Keratinocyte (primary cell): ENCODE data around the gene VEGFB. TPM values are rescaled to one million over a fixed set of nuclear protein-coding genes. Genes with fewer than 3 reads are reported as not detected.

Experiments
- DNase-seq: peaks from one replicate; pipeline ENCODE4 v3.0.0-alpha.2; 2011; ENCODE audit warnings: low read depth, missing footprints, low spot score
- FAIRE-seq: peaks from 2 replicates; lab custom pipeline; 2011; peaks lifted over from hg19 to GRCh38; lab: Jason Lieb, UNC
- H2AFZ ChIP-seq: 2 replicates; pipeline ENCODE4 v1.6.0; 2012; ENCODE audit warnings: low read length, control low read depth, inconsistent platforms; ENCODE audit not compliant: control insufficient read depth
- H3K27ac ChIP-seq: 2 replicates; pipeline ENCODE4 v1.5.1; 2011; ENCODE audit warnings: low read length; ENCODE audit not compliant: control insufficient read depth, insufficient read depth
- H3K27me3 ChIP-seq: 3 replicates; pipeline ENCODE4 v1.6.0; 2011; ENCODE audit warnings: low read length; ENCODE audit not compliant: control insufficient read depth, insufficient read depth; ENCODE audit errors: extremely low read depth
- H3K36me3 ChIP-seq, 2 experiments: 2 replicates in 1 of 2; 3 replicates in 1 of 2; pipeline ENCODE4 v1.5.1; 2011; ENCODE audit warnings: low read length in 2 of 2, mild to moderate bottlenecking in 1 of 2; ENCODE audit not compliant: control insufficient read depth in 2 of 2, insufficient read depth in 2 of 2; ENCODE audit errors: extremely low read depth in 1 of 2
- H3K4me1 ChIP-seq: 3 replicates; pipeline ENCODE4 v1.5.1; 2011; ENCODE audit warnings: low read length; ENCODE audit not compliant: control insufficient read depth, insufficient read depth; ENCODE audit errors: extremely low read depth
- H3K4me2 ChIP-seq: 3 replicates; pipeline ENCODE4 v1.6.0; 2011; ENCODE audit warnings: low read depth, low read length; ENCODE audit not compliant: control insufficient read depth, insufficient read depth; ENCODE audit errors: extremely low read depth
- H3K4me3 ChIP-seq, 3 experiments: fragments of 200-600 bp in 1 of 3; sonication (generic) in 1 of 3; 2 replicates in 2 of 3; 3 replicates in 1 of 3; pipeline ENCODE4 v1.5.1; 2011 to 2016; ENCODE audit warnings: low read length in 3 of 3, mild to moderate bottlenecking in 3 of 3, control low read depth in 2 of 3, inconsistent platforms in 1 of 3, low read depth in 1 of 3, mixed read lengths in 1 of 3, mixed run types in 1 of 3, moderate library complexity in 1 of 3; ENCODE audit not compliant: control insufficient read depth in 2 of 3, insufficient read depth in 2 of 3; ENCODE audit errors: extremely low read depth in 1 of 3
- H3K79me2 ChIP-seq: 2 replicates; pipeline ENCODE4 v1.6.0; 2012; ENCODE audit warnings: low read length; ENCODE audit not compliant: control insufficient read depth, insufficient read depth
- H3K9ac ChIP-seq: 3 replicates; pipeline ENCODE4 v1.6.0; 2011; ENCODE audit warnings: low read length; ENCODE audit not compliant: control insufficient read depth, insufficient read depth; ENCODE audit errors: extremely low read depth
- H3K9me1 ChIP-seq: 3 replicates; pipeline ENCODE4 v1.6.0; 2011; ENCODE audit warnings: low read length; ENCODE audit not compliant: control insufficient read depth, insufficient read depth; ENCODE audit errors: extremely low read depth
- H3K9me3 ChIP-seq: 2 replicates; pipeline ENCODE4 v1.5.1; 2012; ENCODE audit warnings: low read depth, low read length; ENCODE audit not compliant: control insufficient read depth
- H4K20me1 ChIP-seq: 3 replicates; pipeline ENCODE4 v1.6.0; 2011; ENCODE audit warnings: low read length; ENCODE audit not compliant: control insufficient read depth, insufficient read depth; ENCODE audit errors: extremely low read depth
- EZH2 ChIP-seq: IDR thresholded peaks from one replicate; pipeline ENCODE4 v1.6.1; 2012; ENCODE audit warnings: inconsistent platforms, mild to moderate bottlenecking, low read length, moderate library complexity
- dilution Hi-C: fragments of 300-500 bp; cut with MboI; formaldehyde crosslinking; loops from one replicate; pipeline ENCODE4 v1.7.0; 2020; ENCODE audit warnings: low sequenced_read_pairs; ENCODE audit not compliant: extremely low pct_ligation_motif_present
- polyA plus RNA-seq, 5 experiments: library from polyadenylated mRNA; depleted of rRNA in 3 of 5; stranded (reverse) in 3 of 5; stranded (forward) in 1 of 5; unstranded in 1 of 5; fragments of >200 nt; gene quantifications; 1 replicate in 1 of 5; 2 replicates in 3 of 5; 3 replicates in 1 of 5; pipeline versions ENCODE4 v1.2.1 to v1.2.3, GENCODE V29; 2011 to 2012; ENCODE audit warnings: missing spikeins in 2 of 5, low read depth in 1 of 5, low replicate concordance in 1 of 5
- TF ChIP-seq, protein P1 (sequence below), 3 experiments: IDR thresholded peaks in 1 of 3; conservative IDR thresholded peaks in 1 of 3; optimal IDR thresholded peaks in 1 of 3; 2 replicates in 2 of 3; 3 replicates in 1 of 3; pipeline versions ENCODE3 to v1.5.1; 2011; ENCODE audit warnings: low read length in 3 of 3, mild to moderate bottlenecking in 3 of 3, moderate library complexity in 2 of 3, control low read depth in 1 of 3, inconsistent platforms in 1 of 3; ENCODE audit not compliant: insufficient read depth in 2 of 3; ENCODE audit errors: extremely low read depth in 1 of 3

VEGFB gene
- polyA plus RNA-seq, 1 donor (not counting 4 experiments of a cell fraction or from before 2014, with no cell fraction given): 10.0 TPM

DNA sequence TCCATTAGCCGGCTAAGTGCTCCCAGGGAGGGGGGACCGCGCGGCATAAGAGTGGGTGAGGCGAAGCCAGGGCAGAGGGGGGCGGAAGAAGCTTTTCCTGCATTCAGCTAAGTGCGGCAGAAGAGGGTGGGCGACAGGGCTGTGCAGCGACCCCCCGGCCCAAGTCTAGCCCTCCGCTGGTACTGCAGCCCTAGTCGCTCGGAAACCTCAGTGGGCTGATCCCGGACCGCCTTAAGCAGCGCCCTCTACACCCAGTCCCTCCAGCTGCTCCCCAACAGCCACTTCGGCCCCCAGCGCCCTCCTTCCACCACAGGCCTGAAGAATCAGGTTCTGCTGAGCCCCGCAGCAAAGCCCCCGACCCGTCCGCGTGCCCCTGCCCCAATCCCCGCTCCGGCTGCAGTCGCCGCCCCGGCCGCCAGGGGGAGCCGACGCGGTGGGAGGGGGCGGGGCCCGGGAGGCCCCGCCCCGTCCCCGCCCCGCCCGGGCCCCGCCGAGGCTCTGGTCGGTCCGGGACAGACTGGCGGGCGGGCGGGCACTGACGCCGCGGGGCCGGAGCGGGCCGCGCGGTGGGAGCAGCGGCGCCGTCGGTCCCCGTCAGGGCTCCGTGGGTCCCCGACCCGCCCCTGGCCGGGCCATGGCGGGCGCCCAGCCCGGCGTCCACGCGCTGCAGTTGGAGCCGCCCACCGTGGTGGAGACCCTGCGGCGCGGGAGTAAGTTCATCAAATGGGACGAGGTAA, 16.8 kb downstream of the VEGFB start, which contains the start of gene PLCB3:
Gene PLCB3 (plus strand): TSS at position 515 of the 737 bp plus-strand sequence. CDS start 120 bp downstream, at position 635.
- H2AFZ ChIP-seq: peak within 1 kb of the TSS; percentile 71
- dilution Hi-C loops: no loop called here
- H3K79me2 ChIP-seq: peaks cover 36% of the 10 kb centered on the region
- H3K4me1 ChIP-seq: peaks cover 22% of the 10 kb centered on the region
- FAIRE-seq (no peak), DNase-seq (no peak)
- peak within 1 kb of the TSS; percentile 61 for H3K27ac ChIP-seq
- H3K27me3 ChIP-seq: no peaks in the 10 kb centered on the region
- no peaks in the 10 kb centered on the region for H3K9me3 ChIP-seq
- peak within 1 kb of the TSS; percentile 87 for H3K4me2 ChIP-seq
- peaks cover 14 to 24% of the 10 kb centered on the region in 2 experiments for H3K36me3 ChIP-seq
- TF ChIP-seq EZH2: no peak
- TF ChIP-seq, protein P1, sequence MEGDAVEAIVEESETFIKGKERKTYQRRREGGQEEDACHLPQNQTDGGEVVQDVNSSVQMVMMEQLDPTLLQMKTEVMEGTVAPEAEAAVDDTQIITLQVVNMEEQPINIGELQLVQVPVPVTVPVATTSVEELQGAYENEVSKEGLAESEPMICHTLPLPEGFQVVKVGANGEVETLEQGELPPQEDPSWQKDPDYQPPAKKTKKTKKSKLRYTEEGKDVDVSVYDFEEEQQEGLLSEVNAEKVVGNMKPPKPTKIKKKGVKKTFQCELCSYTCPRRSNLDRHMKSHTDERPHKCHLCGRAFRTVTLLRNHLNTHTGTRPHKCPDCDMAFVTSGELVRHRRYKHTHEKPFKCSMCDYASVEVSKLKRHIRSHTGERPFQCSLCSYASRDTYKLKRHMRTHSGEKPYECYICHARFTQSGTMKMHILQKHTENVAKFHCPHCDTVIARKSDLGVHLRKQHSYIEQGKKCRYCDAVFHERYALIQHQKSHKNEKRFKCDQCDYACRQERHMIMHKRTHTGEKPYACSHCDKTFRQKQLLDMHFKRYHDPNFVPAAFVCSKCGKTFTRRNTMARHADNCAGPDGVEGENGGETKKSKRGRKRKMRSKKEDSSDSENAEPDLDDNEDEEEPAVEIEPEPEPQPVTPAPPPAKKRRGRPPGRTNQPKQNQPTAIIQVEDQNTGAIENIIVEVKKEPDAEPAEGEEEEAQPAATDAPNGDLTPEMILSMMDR (optimal IDR thresholded peaks at IDR 0.05 in 1 of 3, IDR thresholded peaks at IDR 0.05 in 1 of 3, conservative IDR thresholded peaks at IDR 0.05 in 1 of 3; ENCODE audit: extremely low read depth in 1 of 3, insufficient read depth in 2 of 3, low read length in 3 of 3): peak in 2 of 3 experiments; percentile 42 to 62
- H3K9ac ChIP-seq: peak within 1 kb of the TSS; percentile 90
- H3K4me3 ChIP-seq: peak within 1 kb of the TSS; percentile 77 to 96 (median 96)
- no peaks in the 10 kb centered on the region for H3K9me1 ChIP-seq
- peaks cover 8% of the 10 kb centered on the region for H4K20me1 ChIP-seq

DNA sequence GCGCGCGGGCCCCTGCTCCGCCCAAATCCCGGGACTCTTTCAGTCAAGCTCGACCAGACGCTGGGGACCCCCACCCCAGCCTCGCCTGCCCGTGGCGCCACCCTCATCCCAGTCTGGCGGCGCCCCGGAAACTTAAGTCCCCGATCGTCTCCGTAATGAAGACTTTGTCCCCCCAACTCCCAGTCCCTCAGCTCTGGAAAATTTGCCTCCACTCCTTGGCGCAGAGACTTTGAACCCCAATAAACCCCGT, 17.3 kb downstream of the VEGFB start:
- no peaks in the 10 kb centered on the region for H3K9me3 ChIP-seq
- DNase-seq (no peak), FAIRE-seq (no peak)
- H3K4me1 ChIP-seq: peaks cover 27% of the 10 kb centered on the region
- peaks cover 18 to 28% of the 10 kb centered on the region in 2 experiments for H3K36me3 ChIP-seq
- peak overlapping the region; percentile 61 for H3K27ac ChIP-seq
- H3K79me2 ChIP-seq: peaks cover 37% of the 10 kb centered on the region
- H4K20me1 ChIP-seq: peaks cover 8% of the 10 kb centered on the region
- no peak overlapping the region for H2AFZ ChIP-seq
- no peak for TF ChIP-seq EZH2
- TF ChIP-seq, protein P1 (optimal IDR thresholded peaks at IDR 0.05 in 1 of 3, IDR thresholded peaks at IDR 0.05 in 1 of 3, conservative IDR thresholded peaks at IDR 0.05 in 1 of 3; ENCODE audit: extremely low read depth in 1 of 3, insufficient read depth in 2 of 3, low read length in 3 of 3): no peak
- peak overlapping the region; percentile 77 to 96 (median 96) for H3K4me3 ChIP-seq
- dilution Hi-C loops: no loop called here
- no peaks in the 10 kb centered on the region for H3K9me1 ChIP-seq
- no peaks in the 10 kb centered on the region for H3K27me3 ChIP-seq
- H3K9ac ChIP-seq: peak overlapping the region; percentile 90
- H3K4me2 ChIP-seq: peak overlapping the region; percentile 87
